ENCODE data around the gene ABCC4. TPM values are rescaled to one million over a fixed set of nuclear protein-coding genes. Genes with fewer than 3 reads are reported as not detected.

The ABCC4 gene
- total RNA-seq, 1 experiment from 2014 or later = 26.3 TPM

GRCh38 chr13:95276037-95276505, 25.2 kb downstream of the ABCC4 start:
- ChIA-PET CTCF (interaction anchor here (1.6 kb wide), 1 partner anchor 21 kb away, joined by 6 read pairs; no protein-coding TSS in a partner anchor), POLR2A (interaction anchor here (0.7 kb wide), 1 partner anchor 18 kb away, joined by 3 read pairs; no protein-coding TSS in a partner anchor), RAD21 (ENCODE audit: low non-redundant PET in 1 of 2, low total read pairs in 2 of 2, uncharacterized antibody in 2 of 2, unreplicated experiment in 2 of 2) (no interaction called here)
- DNase-seq (ENCODE audit: low read depth, low spot score) (no peak), ATAC-seq (no peak)
- Histone ChIP-seq H3K4me1 (ENCODE audit: control insufficient read depth in 1 of 2, insufficient read depth in 2 of 2, low read length in 2 of 2) (peaks cover 7 to 16% of the 10 kb centered on the region in 2 experiments; a peak in 3 of 4 replicates), H3K36me3 (ENCODE audit: control insufficient read depth in 1 of 2, insufficient read depth in 2 of 2, low read length in 2 of 2) (no peaks in the 10 kb centered on the region), H4K20me1 (ENCODE audit: insufficient read depth) (peaks cover 5% of the 10 kb centered on the region; the same call in 1 of the 2 replicates), H3K4me3 (replicated peaks in 1 of 2; ENCODE audit: low read depth in 1 of 2, low read length in 2 of 2) (no peak overlapping the region), H3K27me3 (ENCODE audit: insufficient read depth, low read length) (no peaks in the 10 kb centered on the region), H3K9me2 (ENCODE audit: insufficient read depth) (no peaks in the 10 kb centered on the region), H2AFZ (ENCODE audit: low read depth, low read length, poor library complexity, severe bottlenecking) (no peak overlapping the region), H3K27ac (ENCODE audit: low read depth, low read length) (no peak overlapping the region), H3K9me3 (ENCODE audit: control insufficient read depth in 1 of 2, insufficient read depth in 1 of 2, low read depth in 1 of 2, low read length in 2 of 2) (no peaks in the 10 kb centered on the region), H3K79me2 (ENCODE audit: insufficient read depth, low read length) (peaks cover 95% of the 10 kb centered on the region), H3K4me2 (ENCODE audit: low read length) (no peak overlapping the region), H3K9ac (ENCODE audit: low read length) (no peak overlapping the region)
- BruUV-seq (replicated peaks) = no TSS peak
- no peak for TF ChIP-seq TCF7L2 (IDR thresholded peaks at IDR 0.05; ENCODE audit: borderline replicate concordance, extremely low read depth, insufficient read depth, insufficient read length)
- no peak for TF ChIP-seq CTCF (IDR thresholded peaks at IDR 0.05 in 2 of 3, conservative IDR thresholded peaks at IDR 0.05 in 1 of 3; ENCODE audit: borderline replicate concordance in 1 of 3, insufficient read depth in 1 of 3, low read depth in 2 of 3, low read length in 2 of 3)
- no peak for TF ChIP-seq ATF3 (IDR thresholded peaks at IDR 0.05)
- TF ChIP-seq ZNF274 (IDR thresholded peaks at IDR 0.05; ENCODE audit: low read depth, low read length) = no peak
- TF ChIP-seq ZFX (IDR thresholded peaks at IDR 0.05) = no peak
- TF ChIP-seq ZBTB33 (IDR thresholded peaks at IDR 0.05; ENCODE audit: extremely low read depth, insufficient replicate concordance, low read length) = no peak
- TF ChIP-seq EZH2 (IDR thresholded peaks at IDR 0.05) = no peak
- no peak for TF ChIP-seq ELF1 (IDR thresholded peaks at IDR 0.05; ENCODE audit: borderline replicate concordance, low read depth)
- no peak for TF ChIP-seq EGR1 (IDR thresholded peaks at IDR 0.05; ENCODE audit: low read depth)
- TF ChIP-seq CBX3 (IDR thresholded peaks at IDR 0.05; ENCODE audit: low read depth) = no peak
- TF ChIP-seq RAD21 (IDR thresholded peaks at IDR 0.05; ENCODE audit: low read depth) = no peak
- TF ChIP-seq POLR2AphosphoS5 (IDR thresholded peaks at IDR 0.05; ENCODE audit: low read depth, low read length) = no peak
- TF ChIP-seq REST (IDR thresholded peaks at IDR 0.05; ENCODE audit: low read depth) = no peak
- no peak for TF ChIP-seq MAX (IDR thresholded peaks at IDR 0.05)
- intact Hi-C loops (cut with micrococcal nuclease) = no loop called here
